HEK293 (cell line): Measurements from ENCODE around the gene HNRNPUL2.

Experiments used
- KLF7 ChIP-seq: fragments of 450-650 bp; formaldehyde crosslinking; IDR thresholded peaks from 2 replicates; pipeline ENCODE4 v1.5.1; 2016; ENCODE audit warnings: missing biosample characterization, missing genetic modification characterization, borderline replicate concordance
- PATZ1 ChIP-seq: fragments of 450-650 bp; formaldehyde crosslinking; IDR thresholded peaks from 2 replicates; pipeline ENCODE4 v1.5.1; 2016; ENCODE audit warnings: missing biosample characterization, missing genetic modification characterization
- ZBTB17 ChIP-seq: fragments of 450-650 bp; formaldehyde crosslinking; IDR thresholded peaks from 2 replicates; pipeline ENCODE4 v1.5.1; 2016; ENCODE audit warnings: missing biosample characterization, missing genetic modification characterization
- ZBTB26 ChIP-seq: fragments of 450-650 bp; formaldehyde crosslinking; optimal IDR thresholded peaks from 2 replicates; pipeline ENCODE3; 2016; ENCODE audit warnings: missing biosample characterization, mild to moderate bottlenecking, missing genetic modification characterization
- ZNF214 ChIP-seq: fragments of 450-650 bp; formaldehyde crosslinking; IDR thresholded peaks from 2 replicates; pipeline ENCODE4 v1.5.1; 2017; ENCODE audit warnings: missing biosample characterization, mild to moderate bottlenecking, missing genetic modification characterization, borderline replicate concordance
- ZNF623 ChIP-seq: fragments of 450-650 bp; formaldehyde crosslinking; IDR thresholded peaks from 2 replicates; pipeline ENCODE4 v1.5.1; 2016; ENCODE audit warnings: missing biosample characterization, missing genetic modification characterization
- ZNF664 ChIP-seq: fragments of 450-650 bp; formaldehyde crosslinking; IDR thresholded peaks from 2 replicates; pipeline ENCODE4 v1.5.1; 2016; ENCODE audit warnings: missing biosample characterization, missing genetic modification characterization
- ZNF791 ChIP-seq: fragments of 450-650 bp; formaldehyde crosslinking; IDR thresholded peaks from 2 replicates; pipeline ENCODE4 v1.5.1; 2016; ENCODE audit warnings: missing biosample characterization, missing genetic modification characterization
- ZXDB ChIP-seq: fragments of 450-650 bp; formaldehyde crosslinking; IDR thresholded peaks from 2 replicates; pipeline ENCODE4 v1.5.1; 2016; ENCODE audit warnings: missing biosample characterization, missing genetic modification characterization
- TF ChIP-seq, protein P1 (sequence below): fragments of 450-650 bp; formaldehyde crosslinking; conservative IDR thresholded peaks from 2 replicates; pipeline ENCODE4 v1.5.1; 2016; ENCODE audit warnings: low read depth, missing biosample characterization, missing genetic modification characterization
- TF ChIP-seq, protein P2 (sequence below): fragments of 450-650 bp; formaldehyde crosslinking; IDR thresholded peaks from 2 replicates; pipeline ENCODE4 v1.5.1; 2016; ENCODE audit warnings: missing biosample characterization, missing genetic modification characterization
- TF ChIP-seq, protein P3 (sequence below): fragments of 450-650 bp; formaldehyde crosslinking; IDR thresholded peaks from 2 replicates; pipeline ENCODE4 v1.5.1; 2016; ENCODE audit warnings: missing biosample characterization, missing genetic modification characterization

Gene HNRNPUL2

GRCh38 chr11:62705880-62706849 is 21.1 kb downstream of the HNRNPUL2 start (continued):
- no peak for TF ChIP-seq ZNF214
- TF ChIP-seq ZNF791 (tag by site-specific recombination) = no peak
- peak; percentile 31 for TF ChIP-seq ZBTB26 (tag by site-specific recombination)
- TF ChIP-seq, protein P1, sequence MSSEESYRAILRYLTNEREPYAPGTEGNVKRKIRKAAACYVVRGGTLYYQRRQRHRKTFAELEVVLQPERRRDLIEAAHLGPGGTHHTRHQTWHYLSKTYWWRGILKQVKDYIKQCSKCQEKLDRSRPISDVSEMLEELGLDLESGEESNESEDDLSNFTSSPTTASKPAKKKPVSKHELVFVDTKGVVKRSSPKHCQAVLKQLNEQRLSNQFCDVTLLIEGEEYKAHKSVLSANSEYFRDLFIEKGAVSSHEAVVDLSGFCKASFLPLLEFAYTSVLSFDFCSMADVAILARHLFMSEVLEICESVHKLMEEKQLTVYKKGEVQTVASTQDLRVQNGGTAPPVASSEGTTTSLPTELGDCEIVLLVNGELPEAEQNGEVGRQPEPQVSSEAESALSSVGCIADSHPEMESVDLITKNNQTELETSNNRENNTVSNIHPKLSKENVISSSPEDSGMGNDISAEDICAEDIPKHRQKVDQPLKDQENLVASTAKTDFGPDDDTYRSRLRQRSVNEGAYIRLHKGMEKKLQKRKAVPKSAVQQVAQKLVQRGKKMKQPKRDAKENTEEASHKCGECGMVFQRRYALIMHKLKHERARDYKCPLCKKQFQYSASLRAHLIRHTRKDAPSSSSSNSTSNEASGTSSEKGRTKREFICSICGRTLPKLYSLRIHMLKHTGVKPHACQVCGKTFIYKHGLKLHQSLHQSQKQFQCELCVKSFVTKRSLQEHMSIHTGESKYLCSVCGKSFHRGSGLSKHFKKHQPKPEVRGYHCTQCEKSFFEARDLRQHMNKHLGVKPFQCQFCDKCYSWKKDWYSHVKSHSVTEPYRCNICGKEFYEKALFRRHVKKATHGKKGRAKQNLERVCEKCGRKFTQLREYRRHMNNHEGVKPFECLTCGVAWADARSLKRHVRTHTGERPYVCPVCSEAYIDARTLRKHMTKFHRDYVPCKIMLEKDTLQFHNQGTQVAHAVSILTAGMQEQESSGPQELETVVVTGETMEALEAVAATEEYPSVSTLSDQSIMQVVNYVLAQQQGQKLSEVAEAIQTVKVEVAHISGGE = peak; percentile 51
- TF ChIP-seq ZBTB17 = peak; percentile 66
- peak; percentile 83 for TF ChIP-seq PATZ1
- TF ChIP-seq, protein P2, sequence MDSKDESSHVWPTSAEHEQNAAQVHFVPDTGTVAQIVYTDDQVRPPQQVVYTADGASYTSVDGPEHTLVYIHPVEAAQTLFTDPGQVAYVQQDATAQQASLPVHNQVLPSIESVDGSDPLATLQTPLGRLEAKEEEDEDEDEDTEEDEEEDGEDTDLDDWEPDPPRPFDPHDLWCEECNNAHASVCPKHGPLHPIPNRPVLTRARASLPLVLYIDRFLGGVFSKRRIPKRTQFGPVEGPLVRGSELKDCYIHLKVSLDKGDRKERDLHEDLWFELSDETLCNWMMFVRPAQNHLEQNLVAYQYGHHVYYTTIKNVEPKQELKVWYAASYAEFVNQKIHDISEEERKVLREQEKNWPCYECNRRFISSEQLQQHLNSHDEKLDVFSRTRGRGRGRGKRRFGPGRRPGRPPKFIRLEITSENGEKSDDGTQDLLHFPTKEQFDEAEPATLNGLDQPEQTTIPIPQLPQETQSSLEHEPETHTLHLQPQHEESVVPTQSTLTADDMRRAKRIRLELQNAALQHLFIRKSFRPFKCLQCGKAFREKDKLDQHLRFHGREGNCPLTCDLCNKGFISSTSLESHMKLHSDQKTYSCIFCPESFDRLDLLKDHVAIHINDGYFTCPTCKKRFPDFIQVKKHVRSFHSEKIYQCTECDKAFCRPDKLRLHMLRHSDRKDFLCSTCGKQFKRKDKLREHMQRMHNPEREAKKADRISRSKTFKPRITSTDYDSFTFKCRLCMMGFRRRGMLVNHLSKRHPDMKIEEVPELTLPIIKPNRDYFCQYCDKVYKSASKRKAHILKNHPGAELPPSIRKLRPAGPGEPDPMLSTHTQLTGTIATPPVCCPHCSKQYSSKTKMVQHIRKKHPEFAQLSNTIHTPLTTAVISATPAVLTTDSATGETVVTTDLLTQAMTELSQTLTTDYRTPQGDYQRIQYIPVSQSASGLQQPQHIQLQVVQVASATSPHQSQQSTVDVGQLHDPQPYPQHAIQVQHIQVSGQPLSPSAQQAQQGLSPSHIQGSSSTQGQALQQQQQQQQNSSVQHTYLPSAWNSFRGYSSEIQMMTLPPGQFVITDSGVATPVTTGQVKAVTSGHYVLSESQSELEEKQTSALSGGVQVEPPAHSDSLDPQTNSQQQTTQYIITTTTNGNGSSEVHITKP (tag by site-specific recombination) = peak; percentile 26; the same call in 1 of the 2 replicates
- TF ChIP-seq ZXDB (tag by site-specific recombination) = peak; percentile 53
- no peak for TF ChIP-seq ZNF623
- TF ChIP-seq, protein P3, sequence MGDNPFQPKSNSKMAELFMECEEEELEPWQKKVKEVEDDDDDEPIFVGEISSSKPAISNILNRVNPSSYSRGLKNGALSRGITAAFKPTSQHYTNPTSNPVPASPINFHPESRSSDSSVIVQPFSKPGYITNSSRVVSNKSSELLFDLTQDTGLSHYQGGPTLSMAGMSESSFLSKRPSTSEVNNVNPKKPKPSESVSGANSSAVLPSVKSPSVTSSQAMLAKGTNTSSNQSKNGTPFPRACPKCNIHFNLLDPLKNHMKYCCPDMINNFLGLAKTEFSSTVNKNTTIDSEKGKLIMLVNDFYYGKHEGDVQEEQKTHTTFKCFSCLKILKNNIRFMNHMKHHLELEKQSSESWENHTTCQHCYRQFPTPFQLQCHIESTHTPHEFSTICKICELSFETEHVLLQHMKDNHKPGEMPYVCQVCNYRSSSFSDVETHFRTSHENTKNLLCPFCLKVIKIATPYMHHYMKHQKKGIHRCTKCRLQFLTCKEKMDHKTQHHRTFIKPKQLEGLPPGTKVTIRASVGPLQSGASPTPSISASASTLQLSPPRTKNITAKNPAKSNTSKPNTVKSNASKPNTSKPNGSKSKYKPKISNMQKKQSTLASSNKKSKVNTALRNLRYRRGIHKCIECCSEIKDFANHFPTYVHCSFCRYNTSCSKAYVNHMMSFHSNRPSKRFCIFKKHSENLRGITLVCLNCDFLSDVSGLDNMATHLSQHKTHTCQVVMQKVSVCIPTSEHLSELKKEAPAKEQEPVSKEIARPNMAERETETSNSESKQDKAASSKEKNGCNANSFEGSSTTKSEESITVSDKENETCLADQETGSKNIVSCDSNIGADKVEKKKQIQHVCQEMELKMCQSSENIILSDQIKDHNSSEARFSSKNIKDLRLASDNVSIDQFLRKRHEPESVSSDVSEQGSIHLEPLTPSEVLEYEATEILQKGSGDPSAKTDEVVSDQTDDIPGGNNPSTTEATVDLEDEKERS (tag by site-specific recombination) = no peak
- TF ChIP-seq ZNF664 (tag by site-specific recombination) = no peak
- TF ChIP-seq KLF7 (tag by site-specific recombination) = 0 out of 2 replicates have a peak, but pooled peaks have one; percentile 28
